ENCODE results near the gene PTPRE. TPM values are rescaled to one million over a fixed set of nuclear protein-coding genes. Genes with fewer than 3 reads are reported as not detected.

Gene PTPRE
- not detected in 2 replicates for polyA plus RNA-seq (2014; cell fraction: cytosol; rRNA removed)
- polyA plus RNA-seq (2014; cell fraction: nucleus; rRNA removed), result not detected in 2 replicates

- DNase-seq (ENCODE audit: low spot score), result no peak
These were observed at the start of gene PTPRE for GRCh38 chr10:127906548-127907377. TSS of gene PTPRE (plus strand) at chr10:127907103. CDS start at chr10:128040882, 133,779 bp downstream.

- DNase-seq (ENCODE audit: low spot score), result no peak
These were observed 46.3 kb upstream of the PTPRE start for GRCh38 chr10:127860592-127860991.

- DNase-seq (ENCODE audit: low spot score), result no peak
These were observed 43.6 kb upstream of the PTPRE start for GRCh38 chr10:127863231-127863825.

- DNase-seq (ENCODE audit: low spot score), result no peak
These were observed 40.5 kb upstream of the PTPRE start for GRCh38 chr10:127866276-127867013.

- DNase-seq (ENCODE audit: low spot score), result no peak
These were observed 39.1 kb upstream of the PTPRE start for GRCh38 chr10:127867805-127868204.

GRCh38 chr10:127869329-127869728, 37.6 kb upstream of the PTPRE start:
- no peak for DNase-seq (ENCODE audit: low spot score)

GRCh38 chr10:127871631-127872010, 35.3 kb upstream of the PTPRE start:
- no peak for DNase-seq (ENCODE audit: low spot score)

- DNase-seq (ENCODE audit: low spot score), result no peak
These were observed 34.7 kb upstream of the PTPRE start for GRCh38 chr10:127872011-127872761.

GRCh38 chr10:127872871-127873600, 33.9 kb upstream of the PTPRE start:
- DNase-seq (ENCODE audit: low spot score), result no peak

- no peak for DNase-seq (ENCODE audit: low spot score)
These were observed 32.9 kb upstream of the PTPRE start for GRCh38 chr10:127873901-127874470.

GRCh38 chr10:127874671-127875448, 32.0 kb upstream of the PTPRE start:
- DNase-seq (ENCODE audit: low spot score), result no peak

GRCh38 chr10:127875449-127875765, 31.5 kb upstream of the PTPRE start:
- DNase-seq (ENCODE audit: low spot score), result no peak

GRCh38 chr10:127875916-127876315, 31.0 kb upstream of the PTPRE start:
- DNase-seq (ENCODE audit: low spot score), result no peak

GRCh38 chr10:127877116-127877515, 29.8 kb upstream of the PTPRE start:
- no peak for DNase-seq (ENCODE audit: low spot score)

- DNase-seq (ENCODE audit: low spot score), result no peak
These were observed 29.2 kb upstream of the PTPRE start for GRCh38 chr10:127877699-127878098.

- no peak for DNase-seq (ENCODE audit: low spot score)
These were observed 28.3 kb upstream of the PTPRE start for GRCh38 chr10:127878475-127879055.

GRCh38 chr10:127880557-127880956, 26.3 kb upstream of the PTPRE start:
- no peak for DNase-seq (ENCODE audit: low spot score)

GRCh38 chr10:127881262-127881661, 25.6 kb upstream of the PTPRE start:
- DNase-seq (ENCODE audit: low spot score), result no peak

- DNase-seq (ENCODE audit: low spot score), result no peak
These were observed 24.5 kb upstream of the PTPRE start for GRCh38 chr10:127882391-127882790.
